GM15510 (cell line): ENCODE measurements around the gene FSTL4.

ENCODE experiments used
- POLR2A ChIP-seq: IDR thresholded peaks from 3 replicates; pipeline ENCODE4 v1.6.1; 2011; ENCODE audit warnings: borderline replicate concordance; ENCODE audit not compliant: insufficient read length; ENCODE audit errors: extremely low read depth

Gene FSTL4

DNA sequence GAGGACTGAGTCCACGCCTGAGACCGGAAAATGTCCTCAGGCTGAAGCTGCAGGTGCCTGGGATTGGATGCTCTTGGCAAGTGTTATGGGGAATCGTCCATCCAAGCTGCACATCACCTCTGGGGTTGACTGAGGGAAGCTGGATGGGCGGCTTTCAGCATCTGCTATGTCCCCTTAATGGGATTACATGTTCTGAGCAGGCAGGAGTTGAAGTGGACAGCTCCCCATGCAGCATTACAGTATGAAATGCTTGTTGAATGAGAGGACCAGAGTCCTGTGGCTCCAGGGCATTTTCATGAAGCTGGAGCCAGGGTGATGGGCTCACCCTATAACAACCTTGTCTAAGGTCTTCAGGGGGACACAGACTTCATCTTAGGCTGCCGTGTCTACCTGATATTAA is 289.6 kb downstream of the FSTL4 start:
- no peak for TF ChIP-seq POLR2A

DNA sequence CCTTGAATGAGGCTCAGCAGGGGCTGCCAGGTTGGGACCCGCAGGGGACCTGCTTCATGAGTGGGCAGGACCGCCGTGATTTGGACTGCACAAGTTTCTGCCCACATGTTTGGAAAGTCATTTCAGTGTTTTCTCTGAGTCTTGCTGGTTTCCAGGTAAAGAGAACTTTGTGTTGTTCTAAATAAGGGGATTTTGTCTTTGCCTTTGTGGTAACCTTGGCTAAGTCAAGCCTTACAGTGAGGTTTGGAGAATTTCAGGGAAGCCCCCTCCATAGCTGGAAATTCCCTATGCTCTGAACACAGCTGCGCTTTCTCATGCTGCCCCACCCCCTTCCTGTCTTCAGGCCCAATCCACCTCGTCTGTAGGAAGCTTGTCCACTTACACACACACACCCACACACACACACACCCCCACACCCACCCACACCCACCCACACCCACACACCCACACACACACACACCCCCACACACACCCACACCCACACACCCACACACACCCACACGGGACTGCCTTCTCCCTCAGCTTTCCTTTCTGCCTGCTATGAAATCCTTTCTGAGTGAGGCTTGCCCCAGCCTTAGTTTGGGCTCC is 290.4 kb downstream of the FSTL4 start:
- no peak for TF ChIP-seq POLR2A

DNA sequence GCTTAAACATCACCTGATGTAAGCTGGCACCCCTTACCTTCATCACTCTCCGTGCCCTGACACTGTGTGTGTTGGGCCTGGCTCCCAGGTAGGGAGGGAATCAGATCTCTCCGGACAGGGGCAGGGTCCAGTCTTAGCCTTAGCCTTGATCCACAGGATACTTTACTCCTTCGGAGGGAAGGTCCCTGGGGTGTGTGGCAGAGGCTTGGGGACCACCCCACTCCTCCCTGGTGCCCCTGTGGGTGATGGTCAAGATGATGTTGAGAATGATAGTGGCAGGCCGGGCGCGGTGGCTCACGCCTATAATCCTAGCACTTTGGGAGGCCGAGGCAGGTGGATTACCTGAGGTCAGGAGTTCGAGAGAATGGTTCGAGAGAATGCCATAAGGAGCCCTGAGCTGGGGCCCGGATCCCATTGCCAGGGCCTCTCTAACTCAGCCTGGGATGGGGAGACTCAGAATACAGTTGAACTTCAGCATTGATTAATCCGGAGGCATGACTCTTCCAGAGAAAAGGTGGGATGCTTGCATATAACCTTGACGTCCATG is 291.0 kb downstream of the FSTL4 start:
- TF ChIP-seq POLR2A, result no peak

DNA sequence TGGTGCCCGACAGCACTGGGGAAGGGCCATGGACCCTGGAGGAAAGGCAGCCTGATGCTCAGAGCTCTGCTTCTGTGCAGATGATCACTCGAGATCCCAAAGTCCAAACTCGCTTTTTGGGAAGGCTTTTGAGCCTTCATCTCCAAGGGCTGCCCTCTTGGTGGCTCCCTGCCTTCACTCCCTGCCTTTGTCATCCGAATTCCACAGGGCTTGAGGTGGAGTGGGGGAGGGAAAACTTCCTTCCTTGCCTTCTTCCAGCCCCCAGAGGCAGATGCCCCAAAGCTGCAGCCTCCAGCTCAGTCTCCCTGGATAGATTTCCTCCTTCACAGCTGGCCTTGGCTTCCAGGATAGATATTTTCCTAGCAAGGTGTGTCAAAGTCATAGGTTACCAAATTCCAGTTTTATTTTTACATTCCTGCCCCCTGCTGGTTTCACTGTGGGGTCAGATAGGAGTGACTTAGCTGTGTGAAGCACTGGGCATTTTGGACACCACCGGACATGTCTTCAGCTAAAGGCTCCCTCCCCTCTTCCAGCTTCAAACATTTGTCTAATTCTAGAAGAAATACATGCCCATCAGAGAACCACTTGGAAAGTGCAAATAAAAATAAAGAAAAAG is 292.3 kb downstream of the FSTL4 start:
- no peak for TF ChIP-seq POLR2A

DNA sequence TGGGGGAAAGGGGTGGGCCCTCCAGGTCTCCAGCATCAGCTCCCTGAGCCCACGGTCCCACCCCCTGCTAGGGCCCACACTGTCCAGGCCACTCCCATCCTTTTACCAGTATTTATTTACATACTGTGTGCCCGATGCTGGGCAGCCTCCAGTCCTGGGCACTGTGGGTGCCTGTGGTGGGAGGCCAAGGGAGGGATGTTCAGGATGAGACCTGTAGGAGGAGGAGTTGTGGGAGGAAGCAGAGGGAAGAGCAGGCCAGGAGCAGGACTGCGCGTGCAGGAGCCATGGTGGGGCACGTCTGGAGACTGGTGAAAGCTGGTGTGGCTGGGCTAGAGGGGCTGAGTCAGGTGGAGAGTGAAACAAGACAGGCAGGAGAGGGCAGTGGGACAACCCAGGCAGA is 293.1 kb downstream of the FSTL4 start:
- no peak for TF ChIP-seq POLR2A

DNA sequence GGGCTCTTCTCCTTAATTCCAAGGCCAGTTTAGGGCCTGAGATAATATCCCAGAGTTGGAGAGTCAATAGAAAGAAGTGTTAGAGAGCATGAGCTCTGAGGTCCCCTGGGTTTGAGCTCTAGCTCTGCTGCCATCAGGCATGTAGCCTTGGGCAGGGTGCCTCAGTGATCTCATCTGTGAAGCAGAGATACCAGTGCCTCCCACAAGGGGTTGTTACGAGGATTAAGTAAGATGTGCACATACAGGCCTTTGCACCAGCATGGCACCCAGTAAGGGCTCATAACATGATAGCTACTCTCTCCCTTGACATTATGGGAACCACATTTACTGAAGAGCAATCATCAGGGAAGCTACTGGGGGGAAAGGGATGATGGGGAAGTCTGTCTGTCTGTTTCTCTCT is 294.8 kb downstream of the FSTL4 start:
- no peak for TF ChIP-seq POLR2A

DNA sequence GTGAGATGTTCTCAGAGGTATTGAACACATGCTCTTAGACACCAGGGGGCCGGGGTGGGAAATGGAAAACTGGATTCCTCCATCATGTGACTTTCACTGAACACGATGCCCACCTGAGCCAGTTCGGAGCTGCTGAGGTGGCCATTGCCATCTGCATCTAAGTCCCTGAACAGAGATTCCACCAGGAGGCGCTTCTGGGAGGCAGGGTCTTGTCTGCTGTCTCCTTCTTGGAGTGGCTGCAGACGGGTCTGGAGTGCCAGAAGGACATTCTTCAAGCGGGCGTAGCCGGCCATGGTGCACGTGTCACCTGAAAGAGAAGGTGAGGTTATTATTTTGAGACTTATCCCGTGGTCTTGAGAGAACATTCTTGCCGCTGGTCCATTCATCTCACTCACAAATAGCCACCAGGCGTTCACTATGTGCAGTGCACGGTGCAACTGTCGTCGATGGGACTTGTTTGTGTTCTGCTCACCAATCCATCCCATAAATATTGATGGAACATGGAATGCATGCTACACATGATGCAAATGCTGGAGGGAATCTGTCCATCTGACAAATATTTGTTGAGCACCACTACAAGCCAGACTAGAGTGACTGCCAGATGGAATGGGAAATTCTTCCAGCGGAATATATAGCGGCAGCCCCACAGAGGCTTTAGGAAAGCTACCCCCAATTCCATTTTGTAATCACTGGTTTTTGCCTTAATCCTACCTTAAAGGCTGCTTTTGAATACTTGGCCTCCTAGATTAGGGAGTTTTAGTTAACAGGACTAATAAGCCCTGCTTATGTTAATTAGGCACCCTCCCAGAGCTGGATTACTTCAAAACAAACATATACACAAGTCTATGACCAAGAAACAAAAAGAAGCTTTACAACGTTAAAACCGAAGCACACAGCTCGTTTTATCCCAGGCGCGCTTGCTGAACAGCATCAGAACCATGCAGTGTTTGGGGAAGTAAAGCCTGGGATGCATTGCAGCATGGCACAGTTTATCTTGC is 295.7 kb downstream of the FSTL4 start:
- TF ChIP-seq POLR2A, result no peak

DNA sequence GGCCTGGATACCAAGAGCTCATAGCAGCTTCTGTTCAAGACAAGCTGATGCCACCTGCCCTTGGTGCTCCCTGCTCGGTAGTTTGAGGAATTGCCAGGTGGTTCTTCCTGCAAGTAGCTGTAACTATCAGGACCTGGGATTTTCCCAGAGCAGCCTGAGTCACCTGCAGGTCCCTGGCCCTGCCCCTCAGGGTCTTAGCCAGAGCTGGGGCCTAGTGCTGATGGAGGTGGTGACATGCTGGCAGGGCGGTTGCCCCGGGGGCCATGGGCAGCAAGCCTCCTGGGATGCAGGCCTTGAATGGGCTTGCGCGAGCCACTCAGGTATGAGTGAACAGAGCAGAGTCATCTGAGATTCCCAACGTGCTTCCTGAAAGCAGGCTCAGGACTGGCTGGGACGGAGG is 298.3 kb downstream of the FSTL4 start:
- TF ChIP-seq POLR2A, result no peak

DNA sequence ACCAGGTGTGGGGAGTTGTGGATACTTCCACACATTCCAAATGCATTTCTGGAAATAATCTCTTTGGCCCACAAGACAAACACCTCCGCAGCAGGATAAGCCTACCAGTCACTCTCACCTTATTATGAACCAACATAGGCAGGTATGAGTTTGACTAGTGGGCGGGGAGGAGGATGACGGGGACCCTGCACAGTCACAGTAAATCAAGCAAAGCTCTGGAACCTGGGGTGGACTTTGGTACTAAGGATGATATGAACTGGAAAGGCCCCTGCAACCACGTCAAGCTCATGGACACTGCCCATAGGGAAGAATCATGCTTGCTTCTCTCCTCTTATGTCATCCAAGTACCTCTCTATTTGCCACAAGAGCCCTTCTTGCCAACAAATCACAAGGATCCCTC is 301.2 kb downstream of the FSTL4 start:
- no peak for TF ChIP-seq POLR2A

DNA sequence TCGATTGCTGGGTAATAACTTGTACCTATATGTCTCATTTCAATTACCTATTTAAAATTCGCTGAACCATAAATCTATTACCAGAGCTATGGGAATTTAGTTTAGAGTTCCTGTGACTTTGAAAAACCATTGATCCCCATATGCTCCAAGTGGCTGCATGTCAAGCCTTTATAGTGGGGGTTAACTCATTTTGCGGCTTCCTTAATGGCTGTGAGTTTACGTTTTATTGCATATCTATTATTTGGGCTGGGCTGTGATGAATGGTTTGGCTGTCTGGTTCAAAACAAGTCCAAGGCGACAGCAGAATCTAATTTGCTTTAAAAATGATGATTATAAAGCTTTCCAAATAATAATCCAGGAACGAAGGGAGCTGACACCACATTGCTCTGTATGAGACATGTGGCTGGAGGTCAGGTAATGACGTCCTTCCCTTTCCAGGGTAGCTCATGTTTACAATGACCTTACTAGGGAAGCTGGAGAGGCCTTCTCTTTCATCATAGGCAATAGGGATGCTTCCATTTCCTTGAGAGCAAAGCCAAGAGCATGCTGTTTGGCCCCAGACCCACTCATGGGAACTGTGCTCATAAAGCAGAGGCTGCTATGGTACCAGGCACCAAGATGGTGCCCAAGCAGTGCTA is 302.2 kb downstream of the FSTL4 start:
- TF ChIP-seq POLR2A, result no peak

DNA sequence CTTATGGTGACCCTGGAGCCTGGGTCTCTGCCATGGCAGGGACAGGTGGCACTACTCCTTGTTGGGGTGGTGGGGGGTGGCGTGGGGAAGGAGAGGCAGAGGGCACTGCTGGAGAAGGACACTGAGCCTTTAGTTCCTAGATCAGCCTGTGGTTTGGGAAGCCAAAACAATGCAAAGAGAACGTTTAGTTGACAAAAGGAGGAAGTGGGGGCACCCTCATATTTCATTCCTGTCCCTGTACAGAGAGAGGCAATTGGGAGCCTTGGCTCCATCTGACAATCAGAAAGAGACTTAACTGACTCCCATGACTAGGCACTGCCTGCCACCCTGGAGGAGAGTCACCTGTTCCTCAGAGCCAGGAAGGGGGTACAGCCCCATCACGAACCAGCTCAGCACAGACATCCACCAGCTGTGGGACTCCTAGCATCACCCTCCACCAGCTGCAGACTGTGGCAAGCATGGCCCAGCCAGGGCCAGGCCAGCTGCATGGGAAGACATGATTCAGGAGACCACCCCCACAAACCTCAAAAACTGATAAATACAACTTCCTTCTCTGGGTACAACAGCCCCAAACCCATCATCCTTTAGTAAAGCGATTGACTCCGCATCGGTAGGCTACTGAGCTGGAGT is 303.1 kb downstream of the FSTL4 start:
- no peak for TF ChIP-seq POLR2A

DNA sequence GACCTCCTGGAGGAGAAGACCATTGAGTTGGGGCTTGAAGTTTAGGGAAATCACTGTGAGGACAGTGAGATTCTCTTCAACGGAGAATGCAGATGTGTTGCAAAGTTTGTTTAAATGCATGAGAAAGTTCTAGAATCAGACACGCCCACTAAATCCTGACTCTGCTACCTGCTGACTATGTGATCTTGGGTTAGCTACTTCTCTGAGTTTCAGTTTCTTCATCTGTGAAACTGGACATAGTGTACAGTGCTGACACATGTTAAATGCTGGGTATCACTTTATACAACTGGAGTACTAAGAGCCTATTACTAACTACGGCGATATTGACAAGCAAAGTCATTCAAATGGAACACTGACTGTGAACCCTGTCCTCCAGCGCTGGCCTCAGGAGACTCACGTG is 305.1 kb downstream of the FSTL4 start:
- no peak for TF ChIP-seq POLR2A

DNA sequence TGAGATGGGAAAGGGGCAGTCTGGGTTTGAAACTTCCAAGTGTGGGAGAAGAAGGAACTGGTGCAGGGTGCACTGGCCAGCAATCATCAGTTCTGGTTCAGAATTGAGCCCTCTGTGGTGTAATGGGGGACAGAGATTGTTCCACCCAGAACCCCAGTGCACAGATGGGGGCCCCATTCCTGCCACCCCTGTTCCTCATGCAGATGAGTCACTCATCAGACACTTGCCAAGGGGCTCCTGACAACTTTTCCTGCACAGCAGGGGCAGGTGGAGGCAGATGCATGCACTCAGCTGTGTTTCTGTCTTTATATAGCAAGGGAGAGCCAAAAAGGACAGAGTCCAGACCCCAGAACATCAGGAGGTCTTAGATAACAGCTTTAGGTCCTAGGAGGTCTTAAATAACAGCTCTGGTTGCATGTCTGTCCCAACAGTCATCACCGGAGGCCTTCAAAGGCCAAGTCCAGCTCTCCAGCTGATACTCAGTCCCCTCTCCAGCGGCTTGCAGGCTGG is 307.6 kb downstream of the FSTL4 start:
- no peak for TF ChIP-seq POLR2A

DNA sequence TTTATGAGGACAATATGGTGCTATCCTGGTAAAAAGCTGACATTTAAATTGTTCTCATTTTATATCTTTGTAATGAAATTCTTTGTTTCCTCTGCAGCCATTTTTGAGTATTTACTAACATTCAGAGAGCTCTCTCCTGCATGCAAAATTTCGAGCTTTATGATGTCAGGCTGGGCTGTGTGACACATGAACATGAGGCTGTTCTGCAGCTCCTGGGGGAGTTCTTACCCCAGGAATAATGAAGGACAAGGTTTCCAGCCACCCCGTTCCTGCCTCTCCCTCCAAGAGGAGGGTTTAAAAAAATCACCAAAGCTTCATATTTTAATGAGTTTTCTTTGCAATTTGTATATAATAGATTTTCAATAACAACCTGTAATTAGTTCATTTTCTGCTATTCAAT is 308.2 kb downstream of the FSTL4 start:
- TF ChIP-seq POLR2A, result no peak

DNA sequence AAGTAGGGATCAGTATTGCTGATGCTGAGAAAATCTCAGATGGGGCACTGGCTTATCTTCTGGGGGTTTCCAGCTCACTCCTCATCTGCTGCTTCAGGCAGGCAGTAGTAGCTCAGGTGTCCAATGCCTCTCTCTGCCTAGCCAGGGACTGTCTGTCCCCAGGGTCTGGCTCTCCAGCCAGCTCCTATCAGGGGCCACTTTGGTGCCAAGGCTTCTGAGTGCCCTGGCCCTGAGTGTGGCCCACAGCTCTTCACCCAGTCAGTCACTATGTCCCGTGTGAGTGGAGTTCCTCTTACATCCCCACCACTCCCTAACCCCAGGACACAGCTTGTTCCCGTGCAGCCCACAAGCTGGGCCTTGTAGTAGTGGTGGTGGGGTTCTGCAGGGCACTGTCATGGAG is 309.0 kb downstream of the FSTL4 start:
- TF ChIP-seq POLR2A, result no peak

DNA sequence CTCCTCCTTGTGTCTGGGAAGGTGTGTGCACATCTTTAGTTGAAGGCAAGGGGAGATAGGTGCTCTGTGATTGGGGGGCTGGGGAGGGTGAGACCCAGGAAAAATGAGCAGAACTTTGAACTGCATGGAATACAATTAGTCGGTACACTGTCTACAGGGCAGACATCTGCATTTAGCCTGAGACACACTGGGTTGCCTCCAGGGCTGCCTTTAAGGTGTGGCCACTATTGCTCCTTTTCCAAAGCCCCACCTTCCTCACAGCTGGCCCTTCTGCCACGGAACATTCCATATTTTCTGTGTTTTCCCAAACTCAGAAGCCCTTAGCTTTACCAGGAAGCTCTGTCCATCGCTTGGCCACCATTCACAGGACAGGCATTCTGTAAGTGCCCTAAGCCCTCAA is 312.6 kb downstream of the FSTL4 start:
- TF ChIP-seq POLR2A, result no peak
